ENCODE measurements around the gene CADM2.

DNA sequence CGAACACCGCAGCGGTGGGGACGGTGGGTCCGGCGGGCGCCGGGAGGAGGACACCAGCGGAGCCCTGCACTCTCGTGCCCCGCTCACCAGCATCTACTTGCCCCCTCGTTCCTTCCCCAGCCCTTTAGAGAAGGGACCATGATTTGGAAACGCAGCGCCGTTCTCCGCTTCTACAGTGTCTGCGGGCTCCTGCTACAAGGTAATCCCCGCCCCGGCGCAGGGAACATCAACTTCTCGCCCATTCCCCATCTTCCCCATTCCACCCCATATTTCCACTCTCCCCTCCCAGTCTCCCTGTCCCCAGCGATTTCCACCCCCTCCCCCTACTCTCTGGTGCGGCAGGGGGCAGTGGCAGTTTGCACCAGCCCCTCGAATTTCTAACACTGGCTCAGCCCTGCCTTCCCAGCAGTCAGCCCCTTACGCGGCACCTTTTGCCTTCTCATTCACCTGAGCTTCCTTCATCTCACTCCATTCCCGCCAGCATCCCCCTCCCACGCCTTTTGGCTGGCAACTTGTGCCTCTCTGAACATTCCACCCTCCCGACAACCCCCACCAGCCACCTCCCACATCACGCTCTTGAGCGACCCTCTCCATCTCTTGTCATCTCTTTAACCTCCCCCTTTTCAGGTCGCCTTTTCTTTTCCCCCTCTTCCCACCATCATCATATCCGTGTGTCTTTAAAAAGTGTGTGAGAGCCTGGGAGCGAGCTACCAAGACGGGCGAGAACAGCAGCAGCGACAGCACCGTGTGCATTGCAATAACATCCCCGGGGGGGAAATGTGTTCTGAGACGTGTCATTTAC is 882 bp downstream of the CADM2 start:
- TF ChIP-seq POLR2A (IDR thresholded peaks at IDR 0.05; ENCODE audit: low read depth, low read length) (no peak), TAF1 (IDR thresholded peaks at IDR 0.05; ENCODE audit: borderline replicate concordance, low read depth, low read length) (no peak), POLR2AphosphoS5 (IDR thresholded peaks at IDR 0.05; ENCODE audit: low read depth, low read length) (no peak)

All from GM12892 (cell line).